Measurements from ENCODE around the gene GTF2F2. TPM values are rescaled to one million over a fixed set of nuclear protein-coding genes. Genes with fewer than 3 reads are reported as not detected.

The GTF2F2 gene
- total RNA-seq, 3 donors from 2014 or later (not counting 1 experiment from before 2014, with no cell fraction given) = 13.6 to 16.4 (median 15.7) TPM

- Mint-ChIP-seq H3K27me3 (ENCODE audit: low read depth in 2 of 2) (peaks cover 0 to 3% of the 10 kb centered on the region in 2 donors), H3K27ac (peak overlapping the region; percentile 72 to 81), H3K9me3 (no peaks in the 10 kb centered on the region), H3K4me3 (peak overlapping the region; percentile 10), H3K4me1 (peaks cover 36 to 43% of the 10 kb centered on the region in 2 donors), H3K36me3 (no peaks in the 10 kb centered on the region)
- Histone ChIP-seq H3K27ac (ENCODE audit: low read length) (peak overlapping the region; percentile 12), H3K4me3 (ENCODE audit: low read length) (no peak overlapping the region), H3K27me3 (ENCODE audit: control insufficient read depth, insufficient read depth, low read length) (no peaks in the 10 kb centered on the region), H3K9me3 (ENCODE audit: control insufficient read depth, insufficient read depth, low read length) (no peaks in the 10 kb centered on the region), H3K36me3 (ENCODE audit: control insufficient read depth, insufficient read depth, low read length) (no peaks in the 10 kb centered on the region), H3K4me1 (ENCODE audit: control insufficient read depth, insufficient read depth, low read length) (peaks cover 50% of the 10 kb centered on the region)
- WGBS (ENCODE audit: insufficient coverage) = 79% methylated on average over 6 of the region's 9 CpGs
- TF ChIP-seq CTCF (IDR thresholded peaks at IDR 0.05) = no peak
- ATAC-seq (peak; percentile 32 to 60 (median 55)), DNase-seq (no peak)
- intact Hi-C loops (cut with micrococcal nuclease) = no loop called here
Observed at GRCh38 chr13:45300190-45300985, 180.1 kb downstream of the GTF2F2 start.

DNA sequence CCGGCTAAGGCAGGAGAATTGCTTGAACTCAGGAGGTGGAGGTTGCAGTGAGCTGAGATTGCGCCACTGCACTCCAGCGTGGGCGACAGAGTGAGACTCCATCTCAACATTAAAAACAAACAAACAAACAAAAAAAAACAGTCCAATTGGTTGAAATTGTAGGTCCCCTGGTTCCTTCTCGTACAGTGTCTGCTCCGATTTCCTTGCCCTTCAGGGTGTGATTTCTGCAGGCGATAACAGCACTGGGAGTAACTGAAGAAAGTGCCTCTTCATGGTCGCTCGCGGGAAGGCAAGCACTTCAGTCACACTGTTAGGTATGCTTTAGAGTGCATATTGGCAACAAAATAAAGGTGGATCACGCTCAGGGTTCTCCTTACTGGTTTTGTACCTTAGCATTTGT is 181.0 kb downstream of the GTF2F2 start:
- intact Hi-C loops (cut with micrococcal nuclease) = no loop called here
- Mint-ChIP-seq H3K4me1 (peaks cover 35 to 40% of the 10 kb centered on the region in 2 donors), H3K27me3 (ENCODE audit: low read depth in 2 of 2) (peaks cover 0 to 3% of the 10 kb centered on the region in 2 donors), H3K27ac (no peak overlapping the region), H3K36me3 (no peaks in the 10 kb centered on the region), H3K4me3 (no peak overlapping the region), H3K9me3 (no peaks in the 10 kb centered on the region)
- 89% methylated on average over 11 of the region's 11 CpGs for WGBS (ENCODE audit: insufficient coverage)
- Histone ChIP-seq H3K4me3 (ENCODE audit: low read length) (no peak overlapping the region), H3K36me3 (ENCODE audit: control insufficient read depth, insufficient read depth, low read length) (no peaks in the 10 kb centered on the region), H3K4me1 (ENCODE audit: control insufficient read depth, insufficient read depth, low read length) (peaks cover 46% of the 10 kb centered on the region), H3K27me3 (ENCODE audit: control insufficient read depth, insufficient read depth, low read length) (no peaks in the 10 kb centered on the region), H3K9me3 (ENCODE audit: control insufficient read depth, insufficient read depth, low read length) (no peaks in the 10 kb centered on the region), H3K27ac (ENCODE audit: low read length) (no peak overlapping the region)
- TF ChIP-seq CTCF (IDR thresholded peaks at IDR 0.05) = no peak
- ATAC-seq (no peak), DNase-seq (no peak)

- H3K27me3 ChIP-seq (ENCODE audit: control insufficient read depth, insufficient read depth, low read length) = no peaks in the 10 kb centered on the region
- Mint-ChIP-seq H3K27me3 (ENCODE audit: low read depth in 2 of 2) (peaks cover 0 to 3% of the 10 kb centered on the region in 2 donors), H3K27ac (no peak overlapping the region), H3K4me1 (peaks cover 25 to 33% of the 10 kb centered on the region in 2 donors), H3K9me3 (no peaks in the 10 kb centered on the region), H3K4me3 (no peak overlapping the region), H3K36me3 (no peaks in the 10 kb centered on the region)
- DNase-seq (no peak), ATAC-seq (no peak)
- no peak overlapping the region for H3K27ac ChIP-seq (ENCODE audit: low read length)
- 74% methylated on average over 3 of the region's 3 CpGs for WGBS (ENCODE audit: insufficient coverage)
- TF ChIP-seq CTCF (IDR thresholded peaks at IDR 0.05) = no peak
- H3K4me1 ChIP-seq (ENCODE audit: control insufficient read depth, insufficient read depth, low read length) = peaks cover 36% of the 10 kb centered on the region
- no peak overlapping the region for H3K4me3 ChIP-seq (ENCODE audit: low read length)
- no peaks in the 10 kb centered on the region for H3K36me3 ChIP-seq (ENCODE audit: control insufficient read depth, insufficient read depth, low read length)
- intact Hi-C loops (cut with micrococcal nuclease) = no loop called here
- H3K9me3 ChIP-seq (ENCODE audit: control insufficient read depth, insufficient read depth, low read length) = no peaks in the 10 kb centered on the region
Observed at GRCh38 chr13:45302507-45302906, 182.2 kb downstream of the GTF2F2 start.
